Activated CD8-positive, alpha-beta memory T cell treated with anti-CD3 and anti-CD28 coated beads, Interleukin-2, amount 50 U/mL, for 48 hours (primary cell): ENCODE data around the gene UNC13D.
"Not testable (repeated sequence)": the region's sequence is repeated elsewhere in the genome, so short reads cannot be mapped to it uniquely, and the experiment has no call there.

Experiments
- DNase-seq: peaks from one replicate; pipeline ENCODE4 v3.0.0-alpha.2; 2020

Gene UNC13D

GRCh38 chr17:75819116-75819515, 25.1 kb downstream of the UNC13D start:
- DNase-seq: no peak

- DNase-seq: no peak
These were observed 25.8 kb downstream of the UNC13D start for GRCh38 chr17:75818326-75818885.

- no peak for DNase-seq
These were observed 26.6 kb downstream of the UNC13D start for GRCh38 chr17:75817571-75817970.

GRCh38 chr17:75816693-75817092, 27.5 kb downstream of the UNC13D start:
- DNase-seq: no peak

- DNase-seq: no peak
These were observed 28.8 kb downstream of the UNC13D start for GRCh38 chr17:75815399-75815798.

- no peak for DNase-seq
These were observed 29.3 kb downstream of the UNC13D start for GRCh38 chr17:75814900-75815373.

GRCh38 chr17:75814021-75814395, 30.2 kb downstream of the UNC13D start:
- no peak for DNase-seq

- no peak for DNase-seq
These were observed 30.9 kb downstream of the UNC13D start for GRCh38 chr17:75813081-75814020.

- no peak for DNase-seq
These were observed 31.8 kb downstream of the UNC13D start for GRCh38 chr17:75812096-75813013.

- DNase-seq: no peak
These were observed 33.0 kb downstream of the UNC13D start for GRCh38 chr17:75811174-75811573.

GRCh38 chr17:75810756-75811155, 33.4 kb downstream of the UNC13D start:
- DNase-seq: not testable (repeated sequence)

GRCh38 chr17:75810216-75810615, 34.0 kb downstream of the UNC13D start:
- no peak for DNase-seq

- DNase-seq: no peak
These were observed 34.5 kb downstream of the UNC13D start for GRCh38 chr17:75809631-75810111.

- no peak for DNase-seq
These were observed 35.1 kb downstream of the UNC13D start for GRCh38 chr17:75808905-75809621.

GRCh38 chr17:75808549-75808904, 35.7 kb downstream of the UNC13D start:
- no peak for DNase-seq

GRCh38 chr17:75807861-75808260, 36.3 kb downstream of the UNC13D start:
- no peak for DNase-seq

GRCh38 chr17:75806822-75807500, 37.2 kb downstream of the UNC13D start:
- no peak for DNase-seq

GRCh38 chr17:75803883-75804282, 40.3 kb downstream of the UNC13D start:
- DNase-seq: no peak

GRCh38 chr17:75799402-75799801, 44.8 kb downstream of the UNC13D start:
- no peak for DNase-seq

GRCh38 chr17:75795820-75796607, 48.2 kb downstream of the UNC13D start:
- no peak for DNase-seq

GRCh38 chr17:75793460-75793859, 50.7 kb downstream of the UNC13D start:
- no peak for DNase-seq
